GM10248 (cell line): ENCODE results near the gene DMRTA2.

Experiments
- CTCF ChIA-PET: fragments of 300-600 bp; sonication (Branson Sonifier 250); formaldehyde crosslinking; extraction: SDS; loops from one replicate; lab custom pipeline; 2021; ENCODE audit warnings: antibody characterized with exemption; lab: Yijun Ruan, JAX
- POLR2A ChIA-PET: fragments of 350-650 bp; sonication (Branson Sonifier 250); formaldehyde crosslinking; extraction: SDS; loops from one replicate; lab custom pipeline; 2020; ENCODE audit warnings: antibody characterized with exemption; lab: Yijun Ruan, JAX
- DNase-seq: peaks from one replicate; pipeline ENCODE4 v3.0.0; 2012; ENCODE audit errors: extremely low spot score
- CTCF ChIP-seq: IDR thresholded peaks from 2 replicates; pipeline ENCODE4 v1.5.1; 2012; ENCODE audit warnings: mild to moderate bottlenecking, low read depth; ENCODE audit errors: extremely low read depth, missing control alignments, control extremely low read depth

The DMRTA2 gene

DNA sequence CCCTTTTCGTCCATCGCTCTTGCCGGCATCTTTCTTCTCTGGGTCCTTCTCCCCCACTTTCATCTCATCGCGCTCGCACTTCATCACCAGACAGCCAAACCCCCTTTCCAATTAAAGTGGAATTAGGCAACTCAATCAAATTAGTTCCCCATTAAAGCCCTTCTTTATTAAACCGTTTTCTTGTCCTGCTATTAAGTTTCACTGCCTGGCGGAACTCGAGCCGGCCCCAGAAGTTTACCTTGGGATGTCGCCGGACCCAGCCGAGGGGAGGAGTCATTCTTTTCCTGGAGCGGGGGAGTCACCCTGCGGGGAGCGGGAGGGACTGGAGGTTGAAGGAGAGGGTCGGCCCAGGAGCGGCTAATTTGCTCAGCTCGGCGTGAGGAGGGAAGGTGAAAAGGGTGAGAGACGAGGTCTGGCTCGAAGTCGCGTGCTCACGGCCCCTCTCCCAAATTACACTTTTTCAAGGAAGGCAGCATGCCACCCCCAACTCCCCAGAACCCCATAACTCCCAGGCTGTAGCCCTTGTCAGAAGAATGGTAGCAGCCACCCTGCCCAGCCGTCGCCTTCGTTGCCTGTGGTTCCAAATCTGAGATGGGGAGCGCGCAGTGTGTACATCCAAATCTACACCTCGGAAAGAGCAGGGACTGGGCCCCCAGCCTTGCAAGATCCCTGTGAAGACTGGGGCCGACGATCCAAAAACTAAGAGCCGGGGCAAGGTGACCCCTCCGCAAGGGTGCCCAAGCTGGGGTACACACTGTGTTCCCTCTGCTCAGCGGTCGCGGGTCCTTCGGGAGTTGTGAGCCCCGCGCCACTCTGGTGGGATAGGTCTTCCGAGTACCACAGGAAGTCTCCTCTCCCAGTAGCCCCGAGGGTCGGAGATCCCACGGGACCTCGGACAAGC lies 6.4 kb downstream of the DMRTA2 start:
- TF ChIP-seq CTCF: no peak
- DNase-seq: no peak
- ChIA-PET CTCF (no interaction called here), POLR2A (no interaction called here)

DNA sequence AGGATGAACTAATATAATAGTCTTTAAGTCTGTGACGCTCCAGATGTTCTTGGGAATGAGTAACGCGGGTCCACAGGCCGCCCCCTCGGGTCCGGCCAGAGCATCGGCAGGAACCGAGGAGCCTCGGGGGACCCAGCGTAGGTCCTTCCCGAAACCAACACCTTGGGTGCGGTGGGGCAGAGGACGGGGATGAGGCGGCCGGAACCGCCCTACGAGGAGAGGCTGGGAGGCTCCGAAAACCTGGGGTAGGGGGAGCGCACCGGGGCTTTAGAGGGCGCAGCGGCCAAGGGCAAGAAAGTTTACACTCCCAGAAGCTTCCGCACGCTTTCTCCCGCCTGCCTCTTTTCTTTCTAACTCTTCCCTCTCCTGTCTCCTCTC lies 7.1 kb downstream of the DMRTA2 start:
- no peak for TF ChIP-seq CTCF
- CTCF ChIA-PET: no interaction called here
- POLR2A ChIA-PET: no interaction called here
- no peak for DNase-seq

DNA sequence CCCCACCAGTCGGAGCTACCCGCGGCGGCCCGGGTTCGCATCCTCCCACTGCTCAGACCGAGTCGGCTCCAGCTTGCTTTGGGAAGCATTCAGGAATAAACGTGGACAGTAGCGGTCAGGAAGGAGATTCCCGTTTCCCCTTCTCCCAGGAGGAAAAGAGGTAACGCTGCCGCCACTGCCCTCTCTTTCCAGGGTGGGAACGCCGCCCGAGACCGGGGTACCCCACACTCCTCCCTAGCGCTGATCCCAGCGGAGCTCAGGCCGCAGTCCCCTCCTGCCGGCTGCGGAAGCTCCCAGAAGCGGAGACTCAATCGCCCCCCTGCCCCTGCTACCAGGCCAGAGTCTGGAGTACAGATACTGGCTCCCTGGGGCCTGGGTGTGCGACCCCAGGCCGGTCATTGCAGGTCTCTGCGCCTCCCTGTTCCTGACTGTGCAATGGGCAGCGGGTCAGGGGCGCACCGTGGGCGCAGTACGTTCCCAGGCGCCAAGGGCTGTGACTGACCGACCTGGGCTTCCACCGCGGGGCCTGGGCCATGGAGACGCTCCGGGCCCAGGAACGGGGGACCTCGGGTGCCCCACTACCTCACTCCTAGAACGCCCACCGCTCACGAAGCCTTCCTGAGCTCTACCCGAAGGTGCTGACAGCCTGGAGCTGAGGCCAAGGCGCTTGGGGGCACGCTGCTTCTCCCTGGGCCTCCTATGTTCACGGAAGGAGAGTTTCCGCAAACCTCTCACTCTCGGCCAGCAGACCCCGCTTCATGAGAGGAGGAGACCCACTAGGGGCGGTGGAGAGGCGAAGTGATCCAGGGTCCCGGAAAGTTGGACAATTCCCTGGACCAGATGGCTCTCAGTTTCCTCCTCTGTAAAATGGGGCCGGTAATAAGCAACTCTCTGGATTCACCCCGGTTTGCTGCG lies 7.8 kb downstream of the DMRTA2 start:
- POLR2A ChIA-PET: no interaction called here
- no peak for DNase-seq
- TF ChIP-seq CTCF: no peak

DNA sequence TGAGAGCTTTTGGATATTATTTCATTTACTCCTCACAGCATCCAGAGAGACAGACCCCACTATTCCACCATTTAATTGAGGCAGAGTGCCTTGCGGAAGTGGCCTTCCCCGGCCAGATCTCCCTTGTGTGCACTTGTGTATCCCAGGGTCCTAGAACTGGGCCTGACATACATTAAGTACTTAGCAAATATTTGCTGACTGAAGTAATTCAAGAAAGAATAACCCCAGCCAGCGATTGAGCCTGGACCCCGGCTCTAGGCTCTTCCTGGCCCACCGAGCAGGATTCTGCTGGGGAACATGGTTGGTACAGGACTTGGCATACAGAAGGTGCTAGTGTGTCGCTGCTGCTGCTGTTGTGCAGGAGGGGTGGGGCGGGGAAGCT lies 8.4 kb downstream of the DMRTA2 start:
- TF ChIP-seq CTCF: no peak
- POLR2A ChIA-PET: no interaction called here
- CTCF ChIA-PET: interaction anchor here (0.6 kb wide), 1 partner anchor 44 kb away, joined by 3 read pairs; no protein-coding TSS in a partner anchor
- no peak for DNase-seq

More for the DNA sequence above, 7.8 kb downstream of the DMRTA2 start:
- CTCF ChIA-PET: interaction anchor here (0.6 kb wide), 1 partner anchor 44 kb away, joined by 3 read pairs; no protein-coding TSS in a partner anchor

DNA sequence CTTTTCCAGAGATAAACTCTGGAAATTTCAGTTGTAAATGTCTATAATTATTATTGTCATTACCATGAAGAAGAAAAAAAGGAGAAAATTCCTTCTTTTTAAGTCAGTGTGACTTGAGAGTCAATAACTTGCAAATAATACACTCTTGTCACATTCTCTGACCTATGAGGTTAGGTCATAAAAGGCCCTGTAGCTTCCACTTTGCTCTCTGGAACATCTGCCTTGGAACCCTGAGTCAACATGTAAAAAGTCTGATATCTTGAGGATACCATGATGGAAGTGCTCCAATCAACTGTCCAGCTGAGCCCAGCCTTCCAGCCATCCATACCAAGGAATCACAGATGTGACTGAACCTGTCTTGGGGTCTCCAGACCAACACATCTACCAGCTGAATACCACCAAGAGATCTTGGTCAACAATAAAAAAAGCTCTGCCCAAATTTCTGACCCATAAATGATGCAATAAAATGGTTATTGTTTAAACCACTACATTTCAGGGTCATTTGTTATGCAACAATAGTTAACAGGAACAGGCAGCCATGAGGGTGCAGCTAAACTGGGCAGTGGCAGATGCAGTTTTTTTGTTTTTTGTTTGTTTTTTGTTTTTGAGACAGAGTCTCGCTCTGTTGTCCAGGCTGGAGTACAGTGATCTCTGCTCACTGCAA lies 10.3 kb downstream of the DMRTA2 start:
- no peak for TF ChIP-seq CTCF
- ChIA-PET CTCF (interaction anchor here (0.7 to 1.1 kb wide), 2 partner anchors 9 to 12 kb away, joined by 3 to 4 read pairs; no protein-coding TSS in a partner anchor), POLR2A (no interaction called here)
- no peak for DNase-seq

- TF ChIP-seq CTCF: no peak
- no peak for DNase-seq
- CTCF ChIA-PET: no interaction called here
- POLR2A ChIA-PET: no interaction called here
These were observed 17.4 kb downstream of the DMRTA2 start for GRCh38 chr1:50405814-50406213.
